Measurements from ENCODE around the gene FAM107A.
"Not testable (repeated sequence)": the region's sequence is repeated elsewhere in the genome, so short reads cannot be mapped to it uniquely, and the experiment has no call there.

FAM107A gene

GRCh38 chr3:58535531-58536500 lies 41.4 kb downstream of the FAM107A start:
- ATAC-seq: no peak

GRCh38 chr3:58534592-58535494 lies 42.3 kb downstream of the FAM107A start:
- no peak for ATAC-seq

- ATAC-seq: peak; percentile 94 to 97
These were observed 44.4 kb downstream of the FAM107A start for GRCh38 chr3:58532794-58533220.

GRCh38 chr3:58531956-58532355 lies 45.2 kb downstream of the FAM107A start:
- ATAC-seq: no peak

- ATAC-seq: no peak
These were observed 45.6 kb downstream of the FAM107A start for GRCh38 chr3:58531555-58531954.

- ATAC-seq: no peak
These were observed 46.8 kb downstream of the FAM107A start for GRCh38 chr3:58530354-58530865.

GRCh38 chr3:58529516-58530353 lies 47.5 kb downstream of the FAM107A start:
- ATAC-seq: no peak

GRCh38 chr3:58528629-58529028 lies 48.6 kb downstream of the FAM107A start:
- no peak for ATAC-seq

GRCh38 chr3:58527440-58527839 lies 49.8 kb downstream of the FAM107A start:
- not testable (repeated sequence) for ATAC-seq

- ATAC-seq: peak in 1 of 2 donors; percentile 20
These were observed 50.7 kb downstream of the FAM107A start for GRCh38 chr3:58526515-58526957.

GRCh38 chr3:58524326-58524888 lies 52.8 kb downstream of the FAM107A start:
- peak in 1 of 2 donors; percentile 9 for ATAC-seq

- ATAC-seq: no peak
These were observed 54.3 kb downstream of the FAM107A start for GRCh38 chr3:58522759-58523425.

- no peak for ATAC-seq
These were observed 55.1 kb downstream of the FAM107A start for GRCh38 chr3:58521917-58522631.

GRCh38 chr3:58521336-58521670 lies 55.9 kb downstream of the FAM107A start:
- no peak for ATAC-seq

- no peak for ATAC-seq
These were observed 56.5 kb downstream of the FAM107A start for GRCh38 chr3:58520403-58521335.

- ATAC-seq: no peak
These were observed 57.4 kb downstream of the FAM107A start for GRCh38 chr3:58519668-58520402.

GRCh38 chr3:58518291-58518789 lies 58.9 kb downstream of the FAM107A start:
- ATAC-seq: no peak

GRCh38 chr3:58514405-58514804 lies 62.8 kb downstream of the FAM107A start:
- ATAC-seq: no peak
